HAP-1 (cell line): ENCODE data around the gene FAM20C.
"Not testable (repeated sequence)": the region's sequence is repeated elsewhere in the genome, so short reads cannot be mapped to it uniquely, and the experiment has no call there.

Experiments
- DNase-seq, 2 experiments: peaks; one replicate each; pipeline ENCODE4 v3.0.0-alpha.2; 2016 to 2020; ENCODE audit warnings: low spot score in 2 of 2
- H3K27me3 ChIP-seq: fragments of 250-450 bp; sonication (Bioruptor Pico); 2 replicates; pipeline ENCODE4 v1.5.1; 2020; ENCODE audit warnings: low read depth, mild to moderate bottlenecking, moderate library complexity
- H3K36me3 ChIP-seq: fragments of 250-450 bp; sonication (Bioruptor Pico); replicated peaks from 2 replicates; pipeline ENCODE4 v1.5.1; 2020; ENCODE audit warnings: mild to moderate bottlenecking
- H3K4me1 ChIP-seq: fragments of 250-450 bp; sonication (Bioruptor Pico); 2 replicates; pipeline ENCODE4 v1.5.1; 2020; ENCODE audit warnings: mild to moderate bottlenecking
- H3K4me3 ChIP-seq: fragments of 250-450 bp; sonication (Bioruptor Pico); 2 replicates; pipeline ENCODE4 v1.5.1; 2020; ENCODE audit warnings: mild to moderate bottlenecking, moderate library complexity
- H3K9me3 ChIP-seq: fragments of 250-450 bp; sonication (Bioruptor Pico); 2 replicates; pipeline ENCODE4 v1.5.1; 2020; ENCODE audit warnings: mild to moderate bottlenecking, moderate library complexity
- in situ Hi-C: fragments of 300-500 bp; cut with MboI; formaldehyde crosslinking; loops from 3 replicates; pipeline ENCODE4 v1.14.3; 2020; ENCODE audit warnings: low sequenced_read_pairs, inconsistent platforms, mixed read lengths

Gene FAM20C

GRCh38 chr7:262631-263311, 70.4 kb downstream of the FAM20C start:
- in situ Hi-C loops, H3K4me1 ChIP-seq, H3K9me3 ChIP-seq, H3K36me3 ChIP-seq, H3K4me3 ChIP-seq, H3K27me3 ChIP-seq: not testable (repeated sequence)
- peak in 1 of 2 experiments; percentile 70 for DNase-seq

DNA sequence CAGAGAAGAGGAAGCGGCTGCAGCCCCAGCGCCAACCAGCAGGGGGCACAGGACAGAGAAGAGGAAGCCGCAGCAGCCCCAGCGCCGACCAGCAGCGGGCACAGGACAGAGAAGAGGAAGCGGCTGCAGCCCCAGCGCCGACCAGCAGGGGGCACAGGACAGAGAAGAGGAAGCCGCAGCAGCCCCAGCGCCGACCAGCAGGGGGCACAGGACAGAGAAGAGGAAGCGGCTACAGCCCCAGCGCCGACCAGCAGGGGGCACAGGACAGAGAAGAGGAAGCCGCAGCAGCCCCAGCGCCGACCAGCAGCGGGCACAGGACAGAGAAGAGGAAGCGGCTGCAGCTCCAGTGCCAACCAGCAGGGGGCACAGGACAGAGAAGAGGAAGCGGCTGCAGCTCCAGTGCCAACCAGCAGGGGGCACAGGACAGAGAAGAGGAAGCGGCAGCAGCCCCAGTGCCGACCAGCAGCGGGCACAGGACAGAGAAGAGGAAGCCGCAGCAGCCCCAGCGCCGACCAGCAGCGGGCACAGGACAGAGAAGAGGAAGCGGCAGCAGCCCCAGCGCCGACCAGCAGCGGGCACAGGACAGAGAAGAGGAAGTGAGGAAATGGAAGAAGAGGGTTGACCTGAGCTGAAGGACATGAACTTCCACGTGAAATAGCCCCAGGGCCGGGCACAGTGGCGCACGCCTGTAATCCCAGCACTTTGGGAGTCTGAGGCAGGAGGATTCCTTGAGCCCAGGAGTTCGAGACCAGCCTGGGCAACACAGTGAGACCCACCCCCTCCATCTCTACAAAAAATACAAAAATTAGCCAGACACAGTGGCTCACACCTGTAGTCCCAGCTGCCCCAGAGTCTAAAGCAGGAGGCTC, 71.3 kb downstream of the FAM20C start:
- H3K4me3 ChIP-seq, H3K9me3 ChIP-seq, H3K27me3 ChIP-seq, H3K36me3 ChIP-seq, in situ Hi-C loops, H3K4me1 ChIP-seq: not testable (repeated sequence)
- peak in 1 of 2 experiments; percentile 25 for DNase-seq

- no peak for DNase-seq
- Histone ChIP-seq H3K36me3 (no peaks in the 10 kb centered on the region; the same call in 1 of the 2 replicates), H3K27me3 (no peaks in the 10 kb centered on the region), H3K9me3 (peaks cover 8% of the 10 kb centered on the region; the same call in 1 of the 2 replicates), H3K4me1 (no peaks in the 10 kb centered on the region), H3K4me3 (no peak overlapping the region)
- in situ Hi-C loops: no loop called here
These were observed 72.3 kb downstream of the FAM20C start for GRCh38 chr7:264541-265191.

- Histone ChIP-seq H3K9me3 (peaks cover 8% of the 10 kb centered on the region; the same call in 1 of the 2 replicates), H3K36me3 (no peaks in the 10 kb centered on the region), H3K4me1 (no peaks in the 10 kb centered on the region), H3K27me3 (no peaks in the 10 kb centered on the region), H3K4me3 (no peak overlapping the region)
- no peak for DNase-seq
- in situ Hi-C loops: no loop called here
These were observed 73.0 kb downstream of the FAM20C start for GRCh38 chr7:265192-265997.

DNA sequence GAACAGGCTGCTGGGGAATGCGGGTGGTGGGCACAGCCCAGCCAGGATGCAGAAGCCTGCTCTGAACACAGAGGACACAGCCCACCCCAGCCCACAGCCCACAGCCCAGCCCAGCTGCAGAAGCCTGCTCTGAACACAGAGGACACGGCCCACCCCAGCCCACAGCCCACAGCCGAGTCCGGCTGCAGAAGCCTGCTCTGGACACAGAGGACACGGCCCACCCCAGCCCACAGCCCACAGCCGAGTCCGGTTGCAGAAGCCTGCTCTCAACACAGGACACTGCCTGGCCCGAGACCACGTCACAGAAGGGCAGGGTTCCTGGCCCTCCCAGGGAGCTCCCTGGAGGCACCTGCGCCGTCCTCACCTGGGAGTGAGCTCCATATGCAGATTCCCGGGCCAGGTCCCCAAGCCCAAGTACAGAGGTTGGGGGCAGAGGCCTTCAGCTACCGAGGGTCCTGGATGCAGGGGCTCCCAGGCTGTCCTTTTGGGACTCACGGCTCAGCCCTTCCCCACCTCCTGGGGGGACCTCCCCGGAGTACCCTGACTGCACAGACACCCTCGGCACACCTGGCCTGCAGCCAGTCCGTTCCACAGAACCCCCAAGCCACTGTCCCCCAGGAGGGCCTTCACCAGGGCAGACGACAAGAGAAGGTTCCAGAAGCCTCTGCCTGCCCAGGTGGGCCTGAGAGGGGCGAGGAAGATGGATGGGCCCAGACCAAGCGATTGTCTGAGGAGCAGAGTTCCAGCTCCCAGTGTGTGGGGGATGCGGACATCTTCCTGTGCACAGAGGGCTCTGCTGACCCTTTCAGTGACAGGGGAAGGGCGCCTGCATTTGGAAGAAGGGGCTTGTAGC, 73.9 kb downstream of the FAM20C start:
- H3K36me3 ChIP-seq: no peaks in the 10 kb centered on the region
- in situ Hi-C loops: no loop called here
- H3K27me3 ChIP-seq: no peaks in the 10 kb centered on the region
- no peak for DNase-seq
- no peaks in the 10 kb centered on the region for H3K4me1 ChIP-seq
- H3K9me3 ChIP-seq: peaks cover 8% of the 10 kb centered on the region; the same call in 1 of the 2 replicates
- H3K4me3 ChIP-seq: no peak overlapping the region

DNA sequence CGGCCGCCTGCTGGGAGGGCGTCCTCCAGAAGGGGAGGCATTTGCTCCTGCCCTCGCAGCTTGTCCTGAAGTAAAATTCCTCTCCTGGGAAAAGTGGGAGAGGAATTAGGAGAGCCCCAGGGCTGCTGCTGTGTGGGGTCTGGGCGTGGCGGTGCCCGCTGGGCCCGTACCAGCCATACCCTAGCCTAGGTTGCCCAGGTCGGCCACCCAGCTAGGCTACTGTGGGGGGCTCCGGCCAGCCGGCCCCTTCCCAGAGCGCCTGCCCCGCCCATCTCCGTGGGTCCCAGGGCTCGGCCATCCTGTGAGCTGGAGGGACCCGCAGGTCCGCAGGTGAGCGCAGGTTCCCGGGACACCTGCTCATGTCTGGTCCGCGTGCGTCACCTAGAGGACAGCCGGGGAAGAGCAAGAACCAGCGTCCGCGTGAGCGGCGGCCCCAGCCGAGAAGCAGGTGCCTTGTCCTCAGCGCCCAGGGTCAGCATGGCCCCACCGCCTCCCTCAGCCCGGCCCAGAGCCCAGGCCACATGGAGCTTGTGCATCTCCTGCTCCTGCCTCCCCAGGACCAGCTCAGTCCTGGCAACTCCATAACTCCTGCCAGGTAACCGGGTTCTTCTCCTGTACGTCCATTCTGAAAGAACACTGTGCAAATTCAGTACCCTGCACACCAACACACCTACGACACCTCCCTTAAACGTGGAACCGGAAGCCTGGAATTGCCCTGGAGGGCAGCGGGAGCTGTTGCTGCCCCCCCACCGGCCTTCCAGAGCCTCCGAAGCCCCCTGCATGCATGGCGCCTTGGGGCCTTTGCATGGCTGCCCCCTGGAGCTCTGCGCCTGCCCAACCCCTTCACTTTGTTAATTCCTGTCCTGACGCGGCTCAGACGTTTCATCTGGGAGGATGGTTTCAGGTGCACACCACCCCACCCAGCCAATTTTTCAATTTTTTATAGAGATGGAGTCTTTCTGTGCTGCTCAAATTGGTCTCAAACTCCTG, 74.8 kb downstream of the FAM20C start:
- H3K4me3 ChIP-seq: no peak overlapping the region
- H3K4me1 ChIP-seq: no peaks in the 10 kb centered on the region
- H3K36me3 ChIP-seq: no peaks in the 10 kb centered on the region
- in situ Hi-C loops: no loop called here
- H3K27me3 ChIP-seq: no peaks in the 10 kb centered on the region
- no peak for DNase-seq
- peaks cover 7% of the 10 kb centered on the region; the same call in 1 of the 2 replicates for H3K9me3 ChIP-seq

DNA sequence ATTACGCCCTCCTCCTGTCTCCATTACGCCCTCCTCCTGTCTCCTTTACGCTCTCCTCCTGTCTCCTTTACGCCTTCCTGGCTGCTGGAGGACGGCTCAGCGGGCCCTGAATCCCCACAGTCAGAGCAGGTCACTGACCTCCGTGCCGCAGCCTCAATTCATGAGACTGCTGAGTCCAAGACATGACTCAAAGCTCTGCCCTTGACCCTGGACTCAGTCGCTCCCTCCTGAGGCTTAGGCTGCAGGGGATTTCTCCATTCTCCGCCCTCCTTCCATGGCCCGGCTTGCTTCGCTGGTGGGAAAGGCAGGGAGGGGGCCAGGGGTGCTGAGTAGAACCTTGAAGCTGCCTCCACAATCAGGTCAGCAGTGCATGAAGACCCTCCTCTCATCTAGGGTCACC, 76.6 kb downstream of the FAM20C start:
- Histone ChIP-seq H3K4me1 (no peaks in the 10 kb centered on the region), H3K27me3 (no peaks in the 10 kb centered on the region), H3K4me3 (no peak overlapping the region), H3K36me3 (no peaks in the 10 kb centered on the region), H3K9me3 (peaks cover 2% of the 10 kb centered on the region; the same call in 1 of the 2 replicates)
- in situ Hi-C loops: no loop called here
- DNase-seq: no peak

GRCh38 chr7:269721-270120, 77.3 kb downstream of the FAM20C start:
- no peak for DNase-seq
- Histone ChIP-seq H3K9me3 (no peaks in the 10 kb centered on the region; the same call in 1 of the 2 replicates), H3K4me3 (no peak overlapping the region), H3K36me3 (no peaks in the 10 kb centered on the region), H3K4me1 (no peaks in the 10 kb centered on the region), H3K27me3 (no peaks in the 10 kb centered on the region)
- in situ Hi-C loops: no loop called here

DNA sequence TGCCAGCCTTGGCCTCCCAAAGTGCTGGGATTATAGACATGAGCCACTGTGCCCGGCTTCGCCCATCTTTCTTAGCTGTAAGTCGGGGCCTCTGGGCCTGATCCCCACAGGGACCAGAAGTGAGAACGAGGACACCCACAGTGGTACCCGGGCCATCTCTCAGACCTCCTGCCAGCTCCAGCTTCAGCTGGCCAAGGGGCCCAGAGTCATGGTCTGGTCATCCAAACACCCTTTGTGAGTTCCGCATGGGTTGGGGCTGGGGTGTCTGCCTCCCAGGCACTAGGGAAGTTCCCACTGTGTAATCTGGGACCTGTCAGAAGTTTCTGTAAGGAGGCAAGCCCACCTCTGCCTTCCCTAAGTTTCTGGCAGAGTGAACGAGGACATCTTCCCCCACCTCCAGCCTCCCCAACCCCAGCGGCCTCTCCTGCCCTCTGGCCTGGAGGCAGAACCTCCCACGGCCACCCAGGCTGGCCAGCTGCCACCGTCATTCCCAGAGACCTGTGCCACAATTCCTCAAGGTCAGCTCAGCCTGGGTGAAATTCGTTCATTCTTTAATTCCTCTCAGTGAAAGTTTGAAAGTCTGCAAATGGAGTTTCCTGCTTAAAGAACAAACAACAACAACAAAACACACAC, 78.1 kb downstream of the FAM20C start:
- Histone ChIP-seq H3K27me3 (no peaks in the 10 kb centered on the region), H3K4me1 (no peaks in the 10 kb centered on the region), H3K36me3 (no peaks in the 10 kb centered on the region), H3K4me3 (no peak overlapping the region), H3K9me3 (no peaks in the 10 kb centered on the region)
- in situ Hi-C loops: no loop called here
- DNase-seq: no peak

DNA sequence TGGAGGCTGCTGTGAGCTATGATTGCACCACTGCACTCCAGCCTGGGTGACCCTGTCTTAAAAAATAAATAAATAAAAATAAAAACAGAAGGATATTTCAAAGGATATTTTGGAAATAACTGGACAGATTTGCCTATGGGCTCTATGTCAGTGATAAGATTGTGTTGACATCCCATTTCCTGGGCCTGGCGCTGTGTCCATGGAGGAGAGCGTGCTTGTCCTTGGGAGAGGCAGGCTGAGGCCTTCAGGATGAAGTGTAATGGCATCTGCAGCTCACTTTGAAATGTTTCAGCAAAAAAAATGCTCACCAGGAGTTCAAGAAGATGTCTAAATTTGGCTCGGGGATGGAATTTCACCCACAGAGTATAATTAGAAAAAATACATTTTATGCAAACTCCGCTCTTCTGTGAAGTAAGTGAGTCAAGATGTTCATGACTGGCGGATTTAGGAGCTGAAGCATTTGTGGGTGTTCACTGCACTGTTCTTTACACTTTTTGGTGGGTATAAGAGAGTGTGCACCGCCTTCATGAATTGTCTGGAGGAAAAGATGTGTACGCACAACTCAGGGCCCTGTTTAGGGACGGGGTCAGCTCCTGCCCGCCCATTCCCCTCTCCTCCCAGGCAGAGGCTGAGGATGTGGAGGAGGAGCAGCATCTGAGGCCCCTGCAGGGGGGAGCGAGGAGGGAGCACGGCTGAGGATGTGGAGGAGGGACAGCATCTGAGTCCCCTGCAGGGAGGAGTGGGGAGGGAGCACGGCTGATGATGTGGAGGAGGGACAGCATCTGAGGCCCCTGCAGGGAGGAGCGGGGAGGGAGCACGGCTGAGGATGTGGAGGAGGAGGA, 79.1 kb downstream of the FAM20C start:
- in situ Hi-C loops: no loop called here
- no peak for DNase-seq
- H3K4me1 ChIP-seq: no peaks in the 10 kb centered on the region
- no peaks in the 10 kb centered on the region for H3K36me3 ChIP-seq
- no peaks in the 10 kb centered on the region for H3K27me3 ChIP-seq
- H3K4me3 ChIP-seq: no peak overlapping the region
- H3K9me3 ChIP-seq: no peaks in the 10 kb centered on the region

- Histone ChIP-seq H3K4me1 (no peaks in the 10 kb centered on the region), H3K4me3 (no peak overlapping the region), H3K9me3 (no peaks in the 10 kb centered on the region), H3K27me3 (no peaks in the 10 kb centered on the region), H3K36me3 (no peaks in the 10 kb centered on the region)
- no peak for DNase-seq
- in situ Hi-C loops: no loop called here
These were observed 79.8 kb downstream of the FAM20C start for GRCh38 chr7:272108-272615.
